NCI-H345 (cell line): Measurements from ENCODE around the gene NRN1L.
A peak's percentile ranks its signal among the peaks of the same experiment; 100 is the strongest.

Experiments used
- DNase-seq: peaks from one replicate; lab custom pipeline; 2025; lab: John Stamatoyannopoulos, UW

Gene NRN1L

GRCh38 chr16:67917140-67917851 is 32.6 kb downstream of the NRN1L start:
- DNase-seq, result no peak

GRCh38 chr16:67917852-67918236 is 33.2 kb downstream of the NRN1L start:
- DNase-seq, result peak; percentile 17

- DNase-seq, result peak; percentile 44
Measured at GRCh38 chr16:67919622-67920221, 35.0 kb downstream of the NRN1L start.

- no peak for DNase-seq
Measured at GRCh38 chr16:67922221-67922620, 37.5 kb downstream of the NRN1L start.

- peak; percentile 89 for DNase-seq
Measured at GRCh38 chr16:67922740-67923139, 38.1 kb downstream of the NRN1L start.

GRCh38 chr16:67923414-67924116 is 38.9 kb downstream of the NRN1L start:
- DNase-seq, result peak; percentile 82

GRCh38 chr16:67924140-67924906 is 39.6 kb downstream of the NRN1L start:
- no peak for DNase-seq

GRCh38 chr16:67926181-67926750 is 41.6 kb downstream of the NRN1L start:
- DNase-seq, result peak; percentile 89

- no peak for DNase-seq
Measured at GRCh38 chr16:67927131-67927941, 42.7 kb downstream of the NRN1L start.

- DNase-seq, result no peak
Measured at GRCh38 chr16:67928147-67928546, 43.5 kb downstream of the NRN1L start.

- DNase-seq, result peak; percentile 72
Measured at GRCh38 chr16:67928561-67929364, 44.1 kb downstream of the NRN1L start.

GRCh38 chr16:67930191-67930590 is 45.5 kb downstream of the NRN1L start:
- DNase-seq, result no peak

GRCh38 chr16:67930678-67931211 is 46.1 kb downstream of the NRN1L start:
- no peak for DNase-seq

GRCh38 chr16:67931712-67932461 is 47.2 kb downstream of the NRN1L start, which contains the start of gene CTRL:
Gene CTRL (minus strand): TSS chr16:67931862. CDS start chr16:67931852, 10 bp downstream.
- DNase-seq, result no peak

- no peak for DNase-seq
Measured at GRCh38 chr16:67932462-67932840, 47.8 kb downstream of the NRN1L start.

GRCh38 chr16:67933805-67934204 is 49.1 kb downstream of the NRN1L start:
- no peak for DNase-seq

- DNase-seq, result no peak
Measured at GRCh38 chr16:67934306-67935100, 49.8 kb downstream of the NRN1L start.

GRCh38 chr16:67935101-67935401 is 50.4 kb downstream of the NRN1L start:
- DNase-seq, result no peak
